ENCODE results near the gene NOX5. TPM values are rescaled to one million over a fixed set of nuclear protein-coding genes. Genes with fewer than 3 reads are reported as not detected.

The NOX5 gene
- total RNA-seq, 1 experiment from 2014 or later, result 0.91 TPM

GRCh38 chr15:69082021-69082502 lies 67.6 kb downstream of the NOX5 start (continued):
- TF ChIP-seq POLR2AphosphoS5 (IDR thresholded peaks at IDR 0.05; ENCODE audit: low read depth, low read length), result no peak
- TF ChIP-seq ATF3 (IDR thresholded peaks at IDR 0.05), result no peak
- no peak for TF ChIP-seq MAX (IDR thresholded peaks at IDR 0.05)

- Histone ChIP-seq H4K20me1 (ENCODE audit: insufficient read depth) (no peaks in the 10 kb centered on the region), H3K9ac (ENCODE audit: low read length) (no peak overlapping the region), H3K79me2 (ENCODE audit: insufficient read depth, low read length) (no peaks in the 10 kb centered on the region), H3K4me2 (ENCODE audit: low read length) (no peak overlapping the region), H2AFZ (ENCODE audit: low read depth, low read length, poor library complexity, severe bottlenecking) (no peak overlapping the region), H3K9me3 (ENCODE audit: control insufficient read depth in 1 of 2, insufficient read depth in 1 of 2, low read depth in 1 of 2, low read length in 2 of 2) (no peaks in the 10 kb centered on the region), H3K27me3 (ENCODE audit: insufficient read depth, low read length) (peaks cover 6% of the 10 kb centered on the region; the same call in 1 of the 2 replicates), H3K36me3 (ENCODE audit: control insufficient read depth in 1 of 2, insufficient read depth in 2 of 2, low read length in 2 of 2) (no peaks in the 10 kb centered on the region), H3K27ac (ENCODE audit: low read depth, low read length) (no peak overlapping the region), H3K9me2 (ENCODE audit: insufficient read depth) (no peaks in the 10 kb centered on the region), H3K4me1 (ENCODE audit: control insufficient read depth in 1 of 2, insufficient read depth in 2 of 2, low read length in 2 of 2) (no peaks in the 10 kb centered on the region; a peak in 1 of 4 replicates), H3K4me3 (replicated peaks in 1 of 2; ENCODE audit: low read depth in 1 of 2, low read length in 2 of 2) (no peak overlapping the region)
- CTCF ChIA-PET, result interaction anchor here (1.4 kb wide), 1 partner anchor 143 kb away, joined by 3 read pairs; no protein-coding TSS in a partner anchor
- RAD21 ChIA-PET (ENCODE audit: low non-redundant PET in 1 of 2, low total read pairs in 2 of 2, uncharacterized antibody in 2 of 2, unreplicated experiment in 2 of 2), result no interaction called here
- TF ChIP-seq CBX3 (IDR thresholded peaks at IDR 0.05; ENCODE audit: low read depth) (no peak), EZH2 (IDR thresholded peaks at IDR 0.05) (no peak), JUND (IDR thresholded peaks at IDR 0.05) (no peak), EGR1 (IDR thresholded peaks at IDR 0.05; ENCODE audit: low read depth) (no peak), FOSL1 (IDR thresholded peaks at IDR 0.05; ENCODE audit: low read depth) (no peak), ZNF274 (IDR thresholded peaks at IDR 0.05; ENCODE audit: low read depth, low read length) (no peak), CEBPB (IDR thresholded peaks at IDR 0.05; ENCODE audit: low read depth) (no peak), ZFX (IDR thresholded peaks at IDR 0.05) (no peak), ATF3 (IDR thresholded peaks at IDR 0.05) (no peak), MAX (IDR thresholded peaks at IDR 0.05) (no peak), CTCF (IDR thresholded peaks at IDR 0.05 in 2 of 3, conservative IDR thresholded peaks at IDR 0.05 in 1 of 3; ENCODE audit: borderline replicate concordance in 1 of 3, insufficient read depth in 1 of 3, low read depth in 2 of 3, low read length in 2 of 3) (no peak), SRF (IDR thresholded peaks at IDR 0.05; ENCODE audit: low read depth) (no peak), SP1 (IDR thresholded peaks at IDR 0.05; ENCODE audit: low read depth) (no peak)
- intact Hi-C loops (cut with micrococcal nuclease), result no loop called here
- ATAC-seq (no peak), DNase-seq (ENCODE audit: low read depth, low spot score) (no peak)
- BruUV-seq (replicated peaks), result no TSS peak
- POLR2A ChIA-PET, result no interaction called here
Measured at GRCh38 chr15:69082554-69082953, 68.1 kb downstream of the NOX5 start.
